WTC11 (cell line): ENCODE measurements around the gene IL16.

Source experiments
- CBFB ChIP-seq: sonication (generic); formaldehyde crosslinking; IDR thresholded peaks from 2 replicates; pipeline ENCODE4 v1.8.1; 2022; ENCODE audit warnings: mild to moderate bottlenecking, low read depth, missing genetic modification reagents
- CTCF ChIP-seq: fragments of 200-600 bp; IDR thresholded peaks from 2 replicates; pipeline ENCODE4 v1.8.0; 2022; ENCODE audit warnings: antibody characterized with exemption

- TF ChIP-seq CTCF (no peak), CBFB (no peak)
Measured at GRCh38 chr15:81337713-81338157, 141.1 kb downstream of the IL16 start.
